SH-SY5Y (cell line): ENCODE data around the gene C1QTNF12.

ENCODE experiments used
- GATA2 ChIP-seq: IDR thresholded peaks from 2 replicates; pipeline ENCODE4 v1.6.1; 2011; ENCODE audit warnings: mild to moderate bottlenecking, low read depth, low read length
- GATA3 ChIP-seq: IDR thresholded peaks from 2 replicates; pipeline ENCODE4 v1.6.1; 2011; ENCODE audit warnings: low read depth, mild to moderate bottlenecking, low read length, moderate library complexity

C1QTNF12 gene

DNA sequence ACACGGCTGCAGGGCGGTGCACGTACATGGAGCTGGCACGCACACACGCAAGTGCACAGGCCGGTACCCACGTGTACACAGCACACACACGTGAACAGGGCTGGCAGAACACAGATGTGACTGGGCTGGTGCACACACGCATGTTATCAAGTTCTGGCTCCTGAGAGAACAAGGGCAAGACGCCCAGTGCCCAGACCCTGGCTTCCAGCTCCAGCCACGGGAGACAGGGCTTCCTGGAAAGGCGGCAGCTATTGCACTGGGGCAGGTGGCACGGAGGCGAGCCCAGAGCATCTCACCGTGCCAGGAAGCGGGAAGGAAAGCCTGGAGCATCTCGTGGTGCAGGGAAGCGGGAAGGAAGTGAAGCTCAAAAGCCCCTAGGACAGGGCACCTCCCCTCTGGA is 20.6 kb downstream of the C1QTNF12 start:
- no peak for TF ChIP-seq GATA3
- TF ChIP-seq GATA2: no peak

- TF ChIP-seq GATA2 (no peak), GATA3 (no peak)
These were observed 21.2 kb downstream of the C1QTNF12 start for GRCh38 chr1:1225238-1225845.

GRCh38 chr1:1223891-1224290 is 22.6 kb downstream of the C1QTNF12 start:
- no peak for TF ChIP-seq GATA2

DNA sequence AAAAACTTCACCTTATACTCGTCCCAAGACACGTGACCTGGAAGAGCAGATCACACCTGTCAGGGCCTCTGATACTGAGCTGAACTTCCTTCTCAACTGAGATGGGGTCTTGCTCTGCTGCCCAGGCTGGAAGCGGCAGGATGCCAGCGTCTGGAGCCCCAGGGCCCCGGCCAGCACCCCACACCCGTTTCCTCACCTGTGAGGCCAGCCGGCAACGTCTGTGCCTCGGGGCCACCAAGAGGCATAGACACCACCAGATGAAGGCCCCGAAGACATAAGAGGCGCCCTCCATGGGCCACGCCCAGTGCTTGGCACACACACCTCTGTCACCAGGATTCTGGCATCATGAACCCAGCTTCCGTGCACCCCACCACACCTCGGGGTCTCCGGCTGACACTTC is 23.2 kb downstream of the C1QTNF12 start:
- no peak for TF ChIP-seq GATA3
- TF ChIP-seq GATA2: no peak

GRCh38 chr1:1222575-1223225 is 23.8 kb downstream of the C1QTNF12 start:
- TF ChIP-seq GATA3 (no peak), GATA2 (no peak)

DNA sequence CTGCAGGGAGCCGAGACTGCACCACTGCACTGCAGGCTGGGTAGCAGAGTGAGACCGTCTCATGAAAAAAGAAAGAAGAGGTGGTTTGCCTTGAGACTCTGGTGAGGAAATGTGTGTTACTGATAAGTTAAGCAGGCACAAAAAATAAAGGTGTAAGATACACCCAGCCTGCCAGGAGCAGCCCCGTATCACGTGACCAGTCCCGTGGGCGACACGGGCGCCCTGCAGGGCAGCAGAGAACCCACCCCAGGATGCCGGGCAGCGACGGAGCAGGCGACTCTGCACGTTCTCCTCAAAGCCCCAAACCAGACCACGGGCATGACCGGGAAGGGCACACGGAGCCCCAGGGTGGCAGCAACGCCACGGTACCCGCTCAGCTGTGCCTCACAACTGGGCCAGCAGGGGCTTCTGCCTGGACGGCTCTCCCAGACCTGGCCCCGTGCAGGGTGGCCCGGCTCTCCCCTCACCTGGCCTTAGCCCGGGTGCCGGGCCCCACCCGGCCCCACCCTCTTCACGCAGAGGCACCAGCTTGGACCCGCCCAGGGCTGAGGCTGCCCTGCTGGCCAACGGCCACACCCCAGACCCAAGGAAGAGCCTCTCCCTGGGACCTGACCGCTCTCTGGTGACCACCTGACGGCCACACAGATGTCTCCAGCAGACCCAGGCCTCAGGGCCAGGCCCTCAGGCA is 24.5 kb downstream of the C1QTNF12 start:
- TF ChIP-seq GATA3 (no peak), GATA2 (no peak)

GRCh38 chr1:1220197-1220596 is 26.3 kb downstream of the C1QTNF12 start:
- TF ChIP-seq GATA3: no peak
- no peak for TF ChIP-seq GATA2

DNA sequence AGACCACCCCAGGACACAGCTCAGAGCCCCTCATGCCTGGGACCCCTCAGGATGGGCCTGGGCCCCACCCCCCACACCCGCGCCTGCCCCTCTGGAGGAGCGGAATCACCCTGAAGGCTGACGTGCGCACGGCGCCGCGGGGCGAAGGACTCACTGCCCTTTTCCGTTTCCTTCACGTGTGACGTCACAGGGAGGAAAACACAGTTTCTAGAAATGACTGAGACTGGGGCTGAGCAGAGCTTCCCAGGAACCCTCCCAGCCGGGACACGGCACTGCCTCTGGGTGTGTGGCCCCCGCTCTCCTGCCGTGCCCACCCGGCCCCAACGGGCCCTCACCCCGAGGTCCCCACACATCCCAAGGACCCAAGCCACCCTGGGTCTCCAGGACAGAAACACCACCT is 27.2 kb downstream of the C1QTNF12 start:
- no peak for TF ChIP-seq GATA3
- no peak for TF ChIP-seq GATA2

GRCh38 chr1:1218524-1219200 is 27.9 kb downstream of the C1QTNF12 start:
- no peak for TF ChIP-seq GATA2
- TF ChIP-seq GATA3: no peak

DNA sequence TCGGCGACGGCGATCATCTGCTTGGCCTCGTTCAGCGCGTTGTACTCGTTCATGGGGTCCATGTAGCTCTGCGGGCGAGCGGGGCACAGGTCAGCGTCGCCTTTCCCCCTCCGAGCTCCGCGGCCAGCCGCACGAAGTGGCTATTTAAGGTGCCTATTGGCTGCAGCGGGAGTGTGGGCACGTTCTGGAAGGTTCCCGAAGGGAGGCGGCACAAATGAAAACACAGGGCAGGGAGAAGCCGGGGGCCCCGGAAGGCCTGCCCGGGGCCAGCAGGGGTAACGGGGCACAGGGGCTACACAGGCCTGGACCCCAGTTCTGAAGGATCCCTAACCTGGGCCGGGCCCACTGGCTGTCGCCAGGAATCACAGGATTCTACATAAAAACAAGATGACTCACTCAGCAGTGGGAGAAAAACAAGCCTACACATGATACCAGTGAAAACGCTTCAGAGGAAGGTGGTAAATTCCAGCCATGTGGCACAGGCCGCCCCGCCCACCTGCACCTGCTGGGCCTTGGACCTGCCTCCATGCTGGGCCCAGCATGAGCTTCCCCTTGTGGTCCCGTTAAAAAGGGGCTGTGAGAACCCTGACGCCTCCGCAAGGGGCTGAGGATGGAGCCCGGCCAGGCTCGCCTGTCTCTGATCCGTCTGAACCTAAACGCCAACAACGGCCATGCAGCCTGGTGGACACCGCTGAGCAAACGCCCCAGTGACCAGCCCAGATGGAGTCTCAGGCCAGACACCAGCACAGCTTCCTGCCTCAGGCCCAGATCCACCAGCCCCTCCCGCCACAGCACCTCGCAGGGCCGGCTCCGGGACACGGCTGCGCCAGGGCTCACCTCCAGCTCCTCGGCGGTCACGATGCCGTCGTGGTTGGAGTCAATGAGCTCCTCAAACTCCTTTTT is 28.6 kb downstream of the C1QTNF12 start:
- no peak for TF ChIP-seq GATA3
- no peak for TF ChIP-seq GATA2

GRCh38 chr1:1216770-1217620 is 29.5 kb downstream of the C1QTNF12 start:
- TF ChIP-seq GATA2 (no peak), GATA3 (no peak)

GRCh38 chr1:1215881-1216605 is 30.5 kb downstream of the C1QTNF12 start:
- TF ChIP-seq GATA3 (no peak), GATA2 (no peak)
